ENCODE results near the gene TMEM170B. TPM values are rescaled to one million over a fixed set of nuclear protein-coding genes. Genes with fewer than 3 reads are reported as not detected.
A peak's percentile ranks its signal among the peaks of the same experiment; 100 is the strongest.
"Not testable (repeated sequence)": the region's sequence is repeated elsewhere in the genome, so short reads cannot be mapped to it uniquely, and the experiment has no call there.

The TMEM170B gene
- polyA plus RNA-seq, 3 donors: 11.7 to 33.4 (median 19.7) TPM

GRCh38 chr6:11543919-11544518 is 6.5 kb downstream of the TMEM170B start:
- Histone ChIP-seq H2AFZ (ENCODE audit: insufficient read depth, low read depth, low read length, poor library complexity, severe bottlenecking) (no peak overlapping the region), H3K4me1 (ENCODE audit: control insufficient read depth in 1 of 2, insufficient read depth in 2 of 2, low read length in 2 of 2) (peaks cover 76 to 90% of the 10 kb centered on the region in 2 donors), H3K36me3 (replicated peaks in 1 of 2; ENCODE audit: control insufficient read depth in 1 of 2, insufficient read depth in 2 of 2, low read length in 2 of 2) (peaks cover 4 to 5% of the 10 kb centered on the region in 2 donors), H3K27me3 (ENCODE audit: control insufficient read depth in 2 of 2, insufficient read depth in 2 of 2, low read length in 2 of 2) (no peaks in the 10 kb centered on the region), H3K9me3 (replicated peaks in 1 of 2; ENCODE audit: control insufficient read depth in 1 of 2, insufficient read depth in 1 of 2, low read length in 2 of 2) (no peaks in the 10 kb centered on the region), H3K4me3 (replicated peaks in 1 of 3; ENCODE audit: low read depth in 2 of 3, low read length in 3 of 3) (peak overlapping the region in 1 of 3 experiments; percentile 100), H4K20me1 (ENCODE audit: insufficient read depth, low read length) (peaks cover 80% of the 10 kb centered on the region), H3K9ac (ENCODE audit: insufficient read depth, low read length, poor library complexity, severe bottlenecking) (peak overlapping the region; percentile 16), H3K4me2 (replicated peaks; ENCODE audit: extremely low read depth, low read length, poor library complexity, severe bottlenecking) (peak overlapping the region; percentile 85), H3K27ac (ENCODE audit: low read depth in 1 of 2, low read length in 2 of 2) (peak overlapping the region in 1 of 2 donors; percentile 83), H3K79me2 (ENCODE audit: insufficient read depth, low read length) (peaks cover 98% of the 10 kb centered on the region)
- Mint-ChIP-seq H3K9me3 (peaks cover 0 to 3% (median 0%) of the 10 kb centered on the region in 7 donors), H3K4me1 (peaks cover 80% of the 10 kb centered on the region), H3K27me3 (ENCODE audit: low read depth in 3 of 3) (no peaks in the 10 kb centered on the region), H3K36me3 (peaks cover 25 to 33% of the 10 kb centered on the region in 2 donors), H3K4me3 (peak overlapping the region in 1 of 2 donors; percentile 39), H3K27ac (peak overlapping the region in 2 of 7 donors; percentile 52 to 69)
- no peak for DNase-seq
- TF ChIP-seq CTCF (IDR thresholded peaks at IDR 0.05): no peak
- intact Hi-C loops (cut with micrococcal nuclease): no loop called here
- no CpG with 5 or more reads among the region's 4 CpGs for WGBS (ENCODE audit: insufficient coverage)

GRCh38 chr6:11547846-11548245 is 10.3 kb downstream of the TMEM170B start:
- Histone ChIP-seq H3K4me2 (replicated peaks; ENCODE audit: extremely low read depth, low read length, poor library complexity, severe bottlenecking) (peak overlapping the region; percentile 61), H3K79me2 (ENCODE audit: insufficient read depth, low read length) (peaks cover 98% of the 10 kb centered on the region), H3K4me1 (ENCODE audit: control insufficient read depth in 1 of 2, insufficient read depth in 2 of 2, low read length in 2 of 2) (peaks cover 84 to 96% of the 10 kb centered on the region in 2 donors), H4K20me1 (ENCODE audit: insufficient read depth, low read length) (peaks cover 68% of the 10 kb centered on the region), H3K27ac (ENCODE audit: low read depth in 1 of 2, low read length in 2 of 2) (peak overlapping the region in 1 of 2 donors; percentile 75), H3K4me3 (replicated peaks in 1 of 3; ENCODE audit: low read depth in 2 of 3, low read length in 3 of 3) (peak overlapping the region in 2 of 3 experiments; percentile 13 to 57)
- H3K9me3 ChIP-seq (replicated peaks in 1 of 2; ENCODE audit: control insufficient read depth in 1 of 2, insufficient read depth in 1 of 2, low read length in 2 of 2); H2AFZ ChIP-seq (ENCODE audit: insufficient read depth, low read depth, low read length, poor library complexity, severe bottlenecking); H3K27me3 ChIP-seq (ENCODE audit: control insufficient read depth in 2 of 2, insufficient read depth in 2 of 2, low read length in 2 of 2); H3K9me3 Mint-ChIP-seq; H3K36me3 ChIP-seq (replicated peaks in 1 of 2; ENCODE audit: control insufficient read depth in 1 of 2, insufficient read depth in 2 of 2, low read length in 2 of 2); H3K9ac ChIP-seq (ENCODE audit: insufficient read depth, low read length, poor library complexity, severe bottlenecking); H3K27me3 Mint-ChIP-seq (ENCODE audit: low read depth in 3 of 3); intact Hi-C loops (cut with micrococcal nuclease): not testable (repeated sequence)
- H3K36me3 Mint-ChIP-seq: peaks cover 7 to 22% of the 10 kb centered on the region in 2 donors
- peaks cover 87% of the 10 kb centered on the region for H3K4me1 Mint-ChIP-seq
- H3K4me3 Mint-ChIP-seq: peak overlapping the region; percentile 56 to 83
- peak in 2 of 3 donors; percentile 26 to 64 for DNase-seq
- peak overlapping the region; percentile 69 to 89 (median 83) for H3K27ac Mint-ChIP-seq

- H2AFZ ChIP-seq (ENCODE audit: insufficient read depth, low read depth, low read length, poor library complexity, severe bottlenecking); H3K9me3 Mint-ChIP-seq; H3K27me3 ChIP-seq (ENCODE audit: control insufficient read depth in 2 of 2, insufficient read depth in 2 of 2, low read length in 2 of 2); H3K36me3 ChIP-seq (replicated peaks in 1 of 2; ENCODE audit: control insufficient read depth in 1 of 2, insufficient read depth in 2 of 2, low read length in 2 of 2); H3K9me3 ChIP-seq (replicated peaks in 1 of 2; ENCODE audit: control insufficient read depth in 1 of 2, insufficient read depth in 1 of 2, low read length in 2 of 2); DNase-seq; H3K4me2 ChIP-seq (replicated peaks; ENCODE audit: extremely low read depth, low read length, poor library complexity, severe bottlenecking); H3K27me3 Mint-ChIP-seq (ENCODE audit: low read depth in 3 of 3); H3K9ac ChIP-seq (ENCODE audit: insufficient read depth, low read length, poor library complexity, severe bottlenecking); intact Hi-C loops (cut with micrococcal nuclease): not testable (repeated sequence)
- Histone ChIP-seq H3K79me2 (ENCODE audit: insufficient read depth, low read length) (peaks cover 98% of the 10 kb centered on the region), H4K20me1 (ENCODE audit: insufficient read depth, low read length) (peaks cover 67% of the 10 kb centered on the region), H3K27ac (ENCODE audit: low read depth in 1 of 2, low read length in 2 of 2) (peak overlapping the region in 1 of 2 donors; percentile 75), H3K4me1 (ENCODE audit: control insufficient read depth in 1 of 2, insufficient read depth in 2 of 2, low read length in 2 of 2) (peaks cover 86 to 96% of the 10 kb centered on the region in 2 donors), H3K4me3 (replicated peaks in 1 of 3; ENCODE audit: low read depth in 2 of 3, low read length in 3 of 3) (peak overlapping the region in 1 of 3 experiments; percentile 57)
- Mint-ChIP-seq H3K36me3 (peaks cover 7 to 20% of the 10 kb centered on the region in 2 donors), H3K4me3 (peak overlapping the region in 1 of 2 donors; percentile 83), H3K27ac (peak overlapping the region; percentile 30 to 89 (median 80)), H3K4me1 (peaks cover 86% of the 10 kb centered on the region)
- WGBS (ENCODE audit: insufficient coverage): 100% methylated on average over 3 of the region's 4 CpGs
These were observed 11.0 kb downstream of the TMEM170B start for GRCh38 chr6:11548578-11548977.
